GM12875 (cell line): ENCODE results near the gene SLC34A2.

Source experiments
- H3K4me3 ChIP-seq: one replicate; pipeline ENCODE4 v1.5.1; 2011; ENCODE audit warnings: low read depth, low read length, control low read depth
- CTCF ChIP-seq: IDR thresholded peaks from 2 replicates; pipeline ENCODE4 v1.5.1; 2011; ENCODE audit warnings: low read depth, mild to moderate bottlenecking, control low read depth, inconsistent platforms, low read length, moderate library complexity, borderline replicate concordance; ENCODE audit not compliant: insufficient read depth

Gene SLC34A2

DNA sequence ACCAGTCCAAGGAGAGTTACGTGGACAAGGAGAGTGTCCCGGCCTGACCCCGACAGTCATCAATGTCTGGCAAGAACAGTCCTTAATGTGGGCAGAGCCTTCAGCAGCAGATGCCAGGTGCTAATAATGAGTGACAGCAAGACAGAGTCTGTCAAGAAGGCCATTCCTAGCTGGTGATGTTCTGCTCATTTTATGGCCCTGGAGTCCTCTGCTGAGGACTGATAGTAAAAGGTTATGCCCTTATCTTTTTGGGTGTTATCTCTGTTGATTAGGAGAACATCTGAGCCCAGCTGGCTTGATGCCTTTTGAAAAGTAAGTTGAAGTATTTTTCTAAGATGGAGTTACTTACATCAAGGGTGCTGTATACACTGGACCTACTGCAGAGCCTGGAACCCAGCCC is 67.3 kb downstream of the SLC34A2 start:
- H3K4me3 ChIP-seq, result no peak overlapping the region
- TF ChIP-seq CTCF, result no peak

- no peak for TF ChIP-seq CTCF
- no peak overlapping the region for H3K4me3 ChIP-seq
Measured at GRCh38 chr4:25723409-25723808, 67.8 kb downstream of the SLC34A2 start.

GRCh38 chr4:25725870-25726269 is 70.2 kb downstream of the SLC34A2 start:
- no peak overlapping the region for H3K4me3 ChIP-seq
- no peak for TF ChIP-seq CTCF

DNA sequence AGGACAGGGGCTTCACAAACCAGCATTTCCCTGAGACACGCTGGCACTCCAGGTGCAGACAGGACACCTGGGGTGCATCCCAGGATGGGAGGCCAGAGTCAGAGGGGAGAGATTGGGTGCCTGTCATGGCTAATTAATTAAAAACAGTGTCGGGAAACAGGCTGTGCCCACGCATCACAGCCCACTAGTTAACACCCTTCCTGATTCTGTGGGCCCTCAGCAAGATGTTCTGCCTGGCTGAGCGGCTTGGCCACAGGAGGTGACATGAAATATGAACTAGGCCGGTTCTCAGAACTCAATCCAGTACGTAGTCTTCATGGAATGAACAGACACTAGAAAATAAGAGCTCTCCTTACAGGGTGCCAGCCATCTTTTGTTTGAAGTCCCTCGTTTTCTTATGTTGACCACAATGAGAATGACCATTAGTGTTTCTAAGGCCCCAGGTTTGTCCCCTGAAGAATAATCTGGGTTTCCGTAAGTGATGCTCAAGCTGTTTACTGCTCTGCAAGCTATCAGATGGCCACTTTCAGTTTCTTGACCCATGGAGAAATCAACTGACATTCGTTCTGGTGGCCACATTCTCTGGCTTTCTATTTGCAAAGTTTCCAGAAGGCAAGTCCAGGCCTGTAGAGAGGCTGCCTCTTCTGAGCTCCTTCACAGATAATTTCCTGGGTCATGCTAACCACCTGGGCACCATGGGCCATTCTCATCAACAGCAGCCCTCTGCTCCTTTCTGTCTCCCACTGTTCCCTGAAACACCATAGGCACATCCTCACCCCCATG is 72.3 kb downstream of the SLC34A2 start:
- TF ChIP-seq CTCF, result no peak
- no peak overlapping the region for H3K4me3 ChIP-seq
